ENCODE data around the gene PRKAA2.

GRCh38 chr1:56758135-56758534, 113.0 kb downstream of the PRKAA2 start:
- TF ChIP-seq CTCF (conservative IDR thresholded peaks at IDR 0.05; ENCODE audit: low read depth, low read length) (no peak), POLR2A (IDR thresholded peaks at IDR 0.05; ENCODE audit: low read depth, low read length) (no peak), RFX5 (IDR thresholded peaks at IDR 0.05; ENCODE audit: low read depth, low read length) (no peak), CEBPB (IDR thresholded peaks at IDR 0.05; ENCODE audit: low read depth, low read length) (no peak), USF2 (IDR thresholded peaks at IDR 0.05; ENCODE audit: low read depth, low read length) (no peak), MXI1 (IDR thresholded peaks at IDR 0.05; ENCODE audit: borderline replicate concordance, low read depth, low read length) (no peak), CHD1 (IDR thresholded peaks at IDR 0.05; ENCODE audit: low read depth, low read length) (no peak), ELK1 (IDR thresholded peaks at IDR 0.05; ENCODE audit: borderline replicate concordance, low read depth, low read length) (no peak), RCOR1 (IDR thresholded peaks at IDR 0.05; ENCODE audit: insufficient replicate concordance, low read length) (no peak)

Measured in IMR-90 (cell line).